ENCODE measurements around the gene CAPZB.

CAPZB gene

GRCh38 chr1:19377812-19378718, 107.3 kb downstream of the CAPZB start:
- DNase-seq: no peak

- DNase-seq: no peak
Observed at GRCh38 chr1:19376428-19377372, 108.6 kb downstream of the CAPZB start.

GRCh38 chr1:19375631-19376400, 109.5 kb downstream of the CAPZB start:
- DNase-seq: no peak

GRCh38 chr1:19374926-19375325, 110.4 kb downstream of the CAPZB start:
- no peak for DNase-seq

GRCh38 chr1:19374083-19374801, 111.1 kb downstream of the CAPZB start:
- DNase-seq: no peak

GRCh38 chr1:19373211-19374082, 111.9 kb downstream of the CAPZB start:
- DNase-seq: no peak

GRCh38 chr1:19372602-19373001, 112.7 kb downstream of the CAPZB start:
- no peak for DNase-seq

GRCh38 chr1:19372136-19372514, 113.2 kb downstream of the CAPZB start:
- no peak for DNase-seq

GRCh38 chr1:19371226-19372135, 113.9 kb downstream of the CAPZB start:
- DNase-seq: no peak

GRCh38 chr1:19370453-19371170, 114.7 kb downstream of the CAPZB start:
- no peak for DNase-seq

- DNase-seq: no peak
Observed at GRCh38 chr1:19369396-19370090, 115.8 kb downstream of the CAPZB start.

GRCh38 chr1:19368964-19369363, 116.4 kb downstream of the CAPZB start:
- DNase-seq: no peak

- DNase-seq: no peak
Observed at GRCh38 chr1:19368050-19368449, 117.3 kb downstream of the CAPZB start.

- DNase-seq: no peak
Observed at GRCh38 chr1:19367584-19368041, 117.7 kb downstream of the CAPZB start.

GRCh38 chr1:19366599-19367536, 118.5 kb downstream of the CAPZB start:
- no peak for DNase-seq

GRCh38 chr1:19365721-19366120, 119.6 kb downstream of the CAPZB start:
- no peak for DNase-seq

GRCh38 chr1:19363536-19364152, 121.7 kb downstream of the CAPZB start:
- no peak for DNase-seq
